Measurements from ENCODE around the gene COL6A1.

- TF ChIP-seq, protein P1, sequence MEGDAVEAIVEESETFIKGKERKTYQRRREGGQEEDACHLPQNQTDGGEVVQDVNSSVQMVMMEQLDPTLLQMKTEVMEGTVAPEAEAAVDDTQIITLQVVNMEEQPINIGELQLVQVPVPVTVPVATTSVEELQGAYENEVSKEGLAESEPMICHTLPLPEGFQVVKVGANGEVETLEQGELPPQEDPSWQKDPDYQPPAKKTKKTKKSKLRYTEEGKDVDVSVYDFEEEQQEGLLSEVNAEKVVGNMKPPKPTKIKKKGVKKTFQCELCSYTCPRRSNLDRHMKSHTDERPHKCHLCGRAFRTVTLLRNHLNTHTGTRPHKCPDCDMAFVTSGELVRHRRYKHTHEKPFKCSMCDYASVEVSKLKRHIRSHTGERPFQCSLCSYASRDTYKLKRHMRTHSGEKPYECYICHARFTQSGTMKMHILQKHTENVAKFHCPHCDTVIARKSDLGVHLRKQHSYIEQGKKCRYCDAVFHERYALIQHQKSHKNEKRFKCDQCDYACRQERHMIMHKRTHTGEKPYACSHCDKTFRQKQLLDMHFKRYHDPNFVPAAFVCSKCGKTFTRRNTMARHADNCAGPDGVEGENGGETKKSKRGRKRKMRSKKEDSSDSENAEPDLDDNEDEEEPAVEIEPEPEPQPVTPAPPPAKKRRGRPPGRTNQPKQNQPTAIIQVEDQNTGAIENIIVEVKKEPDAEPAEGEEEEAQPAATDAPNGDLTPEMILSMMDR (IDR thresholded peaks at IDR 0.05) = no peak
- TF ChIP-seq EZH2phosphoT487 (IDR thresholded peaks at IDR 0.05) = no peak
These were observed 7.1 kb downstream of the COL6A1 start for GRCh38 chr21:45988366-45989347.

All from neural progenitor cell (in vitro differentiated cells).